Right lobe of liver (tissue), 6 donors: Measurements from ENCODE around the gene ANKRD33. TPM values are rescaled to one million over a fixed set of nuclear protein-coding genes. Genes with fewer than 3 reads are reported as not detected.

Experiments
- ATAC-seq, 4 donors: fragments of 200-7000 bp; cut with Tn5 transposase; one replicate each; pipeline ENCODE4 v1.9.1; 2020; ENCODE audit warnings: mild to moderate bottlenecking in 4 of 4, moderate library complexity in 4 of 4
- DNase-seq, 3 donors: peaks; one replicate each; pipeline ENCODE4 v3.0.0-alpha.2; 2020
- H3K27ac ChIP-seq, 3 donors: fragments of 200-600 bp; one replicate each; pipeline ENCODE4 v1.8.0; 2022
- H3K27me3 ChIP-seq, 2 donors: fragments of 200-600 bp; one replicate each; pipeline ENCODE4 v1.8.0; 2022
- H3K36me3 ChIP-seq, 4 donors: fragments of 200-600 bp; sonication (generic) in 1 of 4; one replicate each; pipeline versions ENCODE4 v1.5.1 to v1.8.0; 2017 to 2022; ENCODE audit warnings: control low read depth in 1 of 4
- H3K4me1 ChIP-seq, 4 donors: fragments of 200-600 bp; sonication (generic) in 1 of 4; one replicate each; pipeline versions ENCODE4 v1.5.1 to v1.8.0; 2017 to 2022; ENCODE audit warnings: control low read depth in 1 of 4
- H3K4me3 ChIP-seq, 3 donors: fragments of 200-600 bp; one replicate each; pipeline ENCODE4 v1.8.0; 2022
- H3K9me3 ChIP-seq, 4 donors: fragments of 200-600 bp; sonication (generic) in 1 of 4; one replicate each; pipeline versions ENCODE4 v1.5.1 to v1.8.0; 2017 to 2022; ENCODE audit warnings: control low read depth in 1 of 4
- POLR2A ChIP-seq: fragments of 450-650 bp; IDR thresholded peaks from one replicate; pipeline ENCODE4 v1.6.1; 2017; ENCODE audit warnings: antibody characterized with exemption, mild to moderate bottlenecking
- WGBS: methylation state at CpG from one replicate; pipeline ENCODE4 v1.1.6; 2018; ENCODE audit warnings: low coverage, low lambda C conversion rate; ENCODE audit not compliant: insufficient coverage; ENCODE audit errors: missing lambda C conversion rate; 5-methylcytosine and 5-hydroxymethylcytosine counted together
- intact Hi-C, 2 donors: fragments of 100-400 bp; cut with DNase I; formaldehyde crosslinking; loops; one replicate each; pipeline versions ENCODE4 v1.11.2 to v1.14.1; 2022
- long read RNA-seq: library from polyadenylated mRNA; unstranded; transcript quantifications from one replicate; pipeline ENCODE4 v2.0.0, GENCODE V29; 2019
- total RNA-seq, 6 experiments: library from RNA; depleted of rRNA in 2 of 6; stranded (reverse); fragments of >200 nt in 2 of 6; fragmentation: NEBNext Ultra II Directional in 3 of 6; extraction: Animal tissue kit (Norgen Biotek cat#: 25700) in 3 of 6; gene quantifications; one replicate each; pipeline versions ENCODE4 v1.1.0 to v1.2.4, GENCODE V29; 2016 to 2023
- TF ChIP-seq, protein P1 (sequence below), 4 donors: fragments of 200-600 bp in 3 of 4; fragments of 450-650 bp in 1 of 4; IDR thresholded peaks; one replicate each; pipeline versions ENCODE4 v1.5.1 to v1.8.0; 2016 to 2022; ENCODE audit warnings: antibody characterized with exemption in 4 of 4, mild to moderate bottlenecking in 2 of 4
- donor health status: DM: no; HTN: yes; CAD: no.
- donor health status: DM: no; HTN: no; CAD: no.
- donor health status: DM: no; HTN: no; CAD: no.
- donor health status: DM: no; HTN: yes; CAD: no.
- donor health status: DM: no; HTN: yes; CAD: no.

The ANKRD33 gene, protein sequence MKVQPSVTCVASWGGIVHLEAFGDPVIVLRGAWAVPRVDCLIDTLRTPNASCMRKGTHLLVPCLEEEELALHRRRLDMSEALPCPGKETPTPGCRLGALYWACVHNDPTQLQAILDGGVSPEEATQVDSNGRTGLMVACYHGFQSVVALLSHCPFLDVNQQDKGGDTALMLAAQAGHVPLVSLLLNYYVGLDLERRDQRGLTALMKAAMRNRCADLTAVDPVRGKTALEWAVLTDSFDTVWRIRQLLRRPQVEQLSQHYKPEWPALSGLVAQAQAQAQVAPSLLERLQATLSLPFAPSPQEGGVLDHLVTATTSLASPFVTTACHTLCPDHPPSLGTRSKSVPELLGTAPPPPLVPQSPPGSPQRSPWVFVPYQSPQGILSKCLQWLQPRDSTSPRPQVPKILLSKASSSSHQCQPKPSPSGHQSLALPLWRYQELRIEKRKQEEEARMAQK
- total RNA-seq = 10 to 100 TPM in 1 of 6 experiments, 1 to 10 TPM in 2, not detected in 3; 1.1 to 10.5 (median 2.1) TPM
- long read RNA-seq = 0 reads

DNA sequence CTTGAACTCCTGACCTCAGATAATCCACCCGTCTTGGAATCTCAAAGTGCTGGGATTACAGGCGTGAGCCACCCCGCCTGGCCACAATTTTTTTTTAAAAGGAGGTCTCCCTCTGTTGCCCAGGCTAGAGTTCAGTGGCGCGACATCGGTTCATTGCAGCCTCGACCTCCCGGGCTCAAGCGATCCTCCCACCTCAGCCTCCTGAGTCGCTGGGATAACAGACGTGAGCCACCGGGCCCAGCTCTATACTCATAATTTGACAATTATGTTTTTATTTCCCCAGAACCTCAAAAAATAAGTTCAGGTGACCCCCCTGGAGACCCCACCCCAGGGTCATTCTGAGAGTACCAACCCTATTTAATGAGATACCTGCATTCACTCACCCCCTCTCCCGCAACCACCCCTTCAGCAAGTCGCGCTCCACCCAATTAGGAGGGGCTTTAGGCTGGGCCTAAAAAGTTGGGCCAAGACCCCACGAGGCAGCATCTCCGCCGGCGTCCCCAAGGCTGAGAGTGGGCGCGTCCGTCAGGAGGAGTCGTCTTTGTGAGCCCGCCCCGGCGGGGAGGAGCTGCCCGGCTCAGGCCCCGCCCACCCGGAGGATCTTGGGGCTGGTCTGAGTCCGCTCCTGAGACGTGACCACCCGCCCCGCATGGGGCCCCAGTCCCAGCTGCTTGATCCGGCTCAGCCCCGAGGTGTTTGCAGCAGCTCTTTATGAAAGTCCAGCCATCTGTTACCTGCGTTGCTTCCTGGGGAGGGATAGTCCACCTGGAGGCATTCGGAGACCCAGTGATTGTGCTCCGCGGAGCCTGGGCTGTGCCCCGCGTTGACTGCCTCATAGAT is at the start of gene ANKRD33:
TSS of gene ANKRD33 (plus strand) at position 628 of the 840 bp plus-strand sequence. CDS start at position 712, 84 bp downstream.
- Histone ChIP-seq H3K36me3 (no peaks in the 10 kb centered on the region), H3K27ac (peak within 1 kb of the TSS in 1 of 3 donors; percentile 64), H3K4me1 (peaks cover 0 to 3% (median 0%) of the 10 kb centered on the region in 4 donors), H3K27me3 (no peaks in the 10 kb centered on the region), H3K9me3 (no peaks in the 10 kb centered on the region), H3K4me3 (peak within 1 kb of the TSS in 1 of 3 donors; percentile 12)
- WGBS = 76% methylated on average over 21 of the region's 41 CpGs
- intact Hi-C loops = no loop called here
- ATAC-seq = peak; percentile 46 to 60 (median 58)
- peak in 2 of 3 donors; percentile 72 to 83 for DNase-seq
- TF ChIP-seq, protein P1, sequence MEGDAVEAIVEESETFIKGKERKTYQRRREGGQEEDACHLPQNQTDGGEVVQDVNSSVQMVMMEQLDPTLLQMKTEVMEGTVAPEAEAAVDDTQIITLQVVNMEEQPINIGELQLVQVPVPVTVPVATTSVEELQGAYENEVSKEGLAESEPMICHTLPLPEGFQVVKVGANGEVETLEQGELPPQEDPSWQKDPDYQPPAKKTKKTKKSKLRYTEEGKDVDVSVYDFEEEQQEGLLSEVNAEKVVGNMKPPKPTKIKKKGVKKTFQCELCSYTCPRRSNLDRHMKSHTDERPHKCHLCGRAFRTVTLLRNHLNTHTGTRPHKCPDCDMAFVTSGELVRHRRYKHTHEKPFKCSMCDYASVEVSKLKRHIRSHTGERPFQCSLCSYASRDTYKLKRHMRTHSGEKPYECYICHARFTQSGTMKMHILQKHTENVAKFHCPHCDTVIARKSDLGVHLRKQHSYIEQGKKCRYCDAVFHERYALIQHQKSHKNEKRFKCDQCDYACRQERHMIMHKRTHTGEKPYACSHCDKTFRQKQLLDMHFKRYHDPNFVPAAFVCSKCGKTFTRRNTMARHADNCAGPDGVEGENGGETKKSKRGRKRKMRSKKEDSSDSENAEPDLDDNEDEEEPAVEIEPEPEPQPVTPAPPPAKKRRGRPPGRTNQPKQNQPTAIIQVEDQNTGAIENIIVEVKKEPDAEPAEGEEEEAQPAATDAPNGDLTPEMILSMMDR (IDR thresholded peaks at IDR 0.05) = no peak
- no peak for TF ChIP-seq POLR2A

DNA sequence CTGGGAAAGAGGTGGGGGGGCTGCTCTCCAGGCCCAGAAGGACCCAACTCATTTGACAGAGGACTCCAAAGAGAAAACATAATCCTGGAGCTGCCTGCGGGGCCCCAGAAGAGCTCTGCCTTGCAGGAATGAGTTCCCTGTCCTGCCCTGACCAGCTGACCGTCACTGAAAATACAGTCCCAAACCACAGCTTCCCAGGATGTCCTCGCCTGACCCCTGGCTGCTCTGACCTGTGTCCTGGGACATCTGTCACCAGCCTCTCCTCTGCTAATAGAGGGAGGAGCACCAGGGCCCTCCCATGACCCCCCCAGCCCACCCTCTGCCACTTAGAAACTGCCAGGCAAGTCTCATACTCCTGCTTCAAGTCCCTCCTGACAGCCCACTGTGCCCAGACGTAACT is 49.1 kb upstream of the ANKRD33 start:
- H3K9me3 ChIP-seq = no peaks in the 10 kb centered on the region

DNA sequence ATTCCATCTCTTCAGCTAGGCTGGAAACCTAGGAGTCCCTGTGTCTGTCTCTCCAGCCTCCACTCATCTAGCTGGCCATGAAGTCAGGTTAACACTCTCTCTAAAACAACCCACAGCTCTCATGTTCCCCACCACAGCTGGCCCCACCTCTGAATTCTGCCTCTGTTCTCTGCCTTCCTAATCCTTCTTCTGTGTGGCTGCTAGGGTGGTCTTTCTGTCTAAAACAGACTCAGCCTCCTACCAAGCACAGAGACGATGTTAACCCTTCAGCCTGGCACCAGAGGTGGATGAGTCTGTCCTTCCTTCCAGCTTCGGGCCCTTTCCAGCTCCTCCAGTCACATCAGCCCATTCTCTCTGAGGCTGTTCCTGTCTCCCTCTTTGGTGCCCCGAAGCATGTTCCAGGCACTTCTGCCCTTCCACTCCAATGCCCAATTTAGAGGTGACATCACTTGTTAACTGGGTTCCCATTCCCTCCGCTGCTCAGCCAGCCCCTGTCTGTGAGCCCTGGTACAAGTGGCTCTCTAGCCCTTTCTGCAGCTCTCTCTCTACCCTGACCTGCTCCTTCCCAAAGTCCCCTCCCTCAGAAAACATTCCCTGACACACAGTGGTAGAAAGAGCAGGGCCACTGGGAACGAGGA is 48.5 kb upstream of the ANKRD33 start:
- no peaks in the 10 kb centered on the region for H3K36me3 ChIP-seq
- WGBS = 84% methylated on average over 5 of the region's 5 CpGs
- TF ChIP-seq, protein P1 (IDR thresholded peaks at IDR 0.05) = no peak
- TF ChIP-seq POLR2A = no peak
- DNase-seq (no peak), ATAC-seq (no peak)
- intact Hi-C loops = no loop called here
- H3K9me3 ChIP-seq = no peaks in the 10 kb centered on the region
- H3K27me3 ChIP-seq = no peaks in the 10 kb centered on the region
- no peak overlapping the region for H3K4me3 ChIP-seq
- no peaks in the 10 kb centered on the region for H3K4me1 ChIP-seq
- no peak overlapping the region for H3K27ac ChIP-seq

More for the DNA sequence above, 49.1 kb upstream of the ANKRD33 start:
- H3K27me3 ChIP-seq = no peaks in the 10 kb centered on the region
- WGBS = 50% methylated on average over 1 of the region's 4 CpGs
- no peak overlapping the region for H3K4me3 ChIP-seq
- no peaks in the 10 kb centered on the region for H3K36me3 ChIP-seq
- intact Hi-C loops = no loop called here
- TF ChIP-seq POLR2A = no peak
- TF ChIP-seq, protein P1 (IDR thresholded peaks at IDR 0.05) = no peak
- ATAC-seq (peak; percentile 18 to 58 (median 54)), DNase-seq (no peak)
- no peaks in the 10 kb centered on the region for H3K4me1 ChIP-seq
- no peak overlapping the region for H3K27ac ChIP-seq

DNA sequence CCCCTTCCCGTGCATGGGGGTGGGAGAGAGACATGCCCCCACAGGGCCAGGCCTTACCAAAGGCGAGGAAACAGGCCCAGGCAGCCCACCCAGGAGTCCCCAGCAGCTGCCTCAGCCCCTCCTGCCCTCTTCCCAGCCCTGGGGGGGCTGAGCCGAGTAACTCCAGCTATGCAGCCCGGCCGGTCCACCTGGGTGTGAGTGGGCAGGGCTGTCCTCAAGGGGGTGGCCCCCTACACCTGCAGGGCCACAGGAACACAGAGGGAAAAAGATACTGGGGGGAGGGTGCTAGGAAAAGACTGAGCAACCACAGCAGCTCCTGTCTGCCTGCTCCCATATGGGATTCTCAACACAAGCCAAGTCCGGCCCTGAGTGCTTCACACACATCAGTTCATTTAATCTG is 46.9 kb upstream of the ANKRD33 start:
- TF ChIP-seq POLR2A = no peak
- TF ChIP-seq, protein P1 (IDR thresholded peaks at IDR 0.05) = no peak
- ATAC-seq (no peak), DNase-seq (no peak)
- intact Hi-C loops = no loop called here
- Histone ChIP-seq H3K4me3 (no peak overlapping the region), H3K27ac (no peak overlapping the region), H3K9me3 (no peaks in the 10 kb centered on the region), H3K4me1 (no peaks in the 10 kb centered on the region), H3K36me3 (no peaks in the 10 kb centered on the region), H3K27me3 (no peaks in the 10 kb centered on the region)
- WGBS = no CpG with 5 or more reads among the region's 6 CpGs
